GM21717 (cell line): Measurements from ENCODE around the gene TYMP.
A peak's percentile ranks its signal among the peaks of the same experiment; 100 is the strongest.
"Not testable (repeated sequence)": the region's sequence is repeated elsewhere in the genome, so short reads cannot be mapped to it uniquely, and the experiment has no call there.

Experiments used
- ATAC-seq: cut with Tn5 transposase; IDR thresholded peaks from one replicate; pipeline ENCODE4 v1.9.1; 2021; ENCODE audit warnings: mild to moderate bottlenecking, moderate library complexity; ENCODE audit not compliant: unreplicated experiment

The TYMP gene

DNA sequence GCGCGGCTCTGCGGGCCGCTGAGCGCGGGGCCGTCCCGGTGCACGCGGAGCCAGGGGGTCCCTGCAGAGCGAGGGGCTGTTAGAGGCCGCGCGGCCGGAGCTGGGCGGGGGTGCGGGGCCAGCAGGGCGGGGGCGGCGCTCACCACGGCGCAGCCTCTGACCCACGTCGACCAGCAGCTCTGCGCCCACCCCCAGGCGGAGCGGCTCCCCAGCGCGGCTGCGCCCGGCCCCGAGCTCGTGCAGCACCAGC is 4.0 kb downstream of the TYMP start:
- ATAC-seq: no peak

DNA sequence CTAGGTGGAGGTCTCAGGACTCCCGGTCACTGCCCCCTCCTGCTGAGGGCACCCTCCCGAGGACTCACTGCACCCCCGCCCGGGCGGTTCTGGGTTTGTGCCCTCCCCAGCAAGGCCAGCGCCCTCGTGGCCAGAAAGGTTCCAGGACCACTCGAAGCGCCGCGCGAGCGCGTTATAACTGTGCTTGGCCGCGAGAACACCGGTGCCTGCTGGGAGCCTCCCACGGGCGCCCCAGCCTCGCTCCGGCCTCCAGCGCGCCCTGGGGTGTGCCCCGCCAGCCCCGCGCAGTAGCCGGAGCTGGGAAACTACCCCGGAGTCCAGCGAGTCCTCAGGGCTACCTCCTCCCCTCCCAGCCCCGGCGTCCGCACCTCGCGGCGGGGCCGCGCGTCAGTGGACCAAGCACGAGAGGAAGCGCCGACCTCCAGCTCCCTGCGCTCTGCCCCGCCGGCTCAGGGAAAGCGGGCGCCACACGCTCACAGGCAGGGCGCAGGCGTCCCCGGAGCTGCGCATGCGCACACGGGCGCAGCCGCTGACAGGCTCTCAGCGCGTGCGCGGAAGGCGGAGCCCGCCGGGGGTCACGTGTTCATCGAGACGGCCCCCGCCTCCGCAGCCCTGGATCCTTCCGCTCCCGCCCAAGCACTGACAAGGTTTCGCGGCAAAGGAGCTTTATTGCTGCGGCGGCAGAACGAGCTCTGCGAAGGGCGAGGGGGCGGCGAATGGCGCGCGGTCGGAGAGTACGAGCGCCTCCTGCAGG is 4.5 kb downstream of the TYMP start, which contains the start of gene SCO2:
Gene SCO2 (minus strand): TSS at position 495 of the 754 bp plus-strand sequence. CDS start 1,187 bp downstream, outside the sequence.
- ATAC-seq: peak; percentile 34

DNA sequence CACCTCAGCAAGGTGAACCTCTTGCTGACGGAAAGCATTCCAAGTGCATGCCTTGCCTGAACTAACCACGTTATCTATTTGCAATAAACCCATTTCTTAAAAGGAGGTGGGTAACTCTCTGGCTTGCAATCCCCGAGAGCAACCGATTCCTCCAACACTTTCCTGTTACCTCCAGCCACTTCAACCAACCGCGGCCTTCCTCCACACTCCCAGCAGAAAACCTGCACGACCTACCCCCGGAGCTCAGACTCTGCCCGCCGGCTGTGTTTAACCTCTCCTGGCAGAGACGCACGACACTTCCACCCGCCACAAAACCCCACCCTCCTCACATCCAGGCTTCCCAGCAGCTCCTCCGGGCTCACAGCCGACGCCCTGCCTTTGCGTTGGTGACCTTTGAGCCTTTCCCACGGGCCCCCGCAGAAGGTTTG is 5.1 kb downstream of the TYMP start:
- ATAC-seq: no peak

DNA sequence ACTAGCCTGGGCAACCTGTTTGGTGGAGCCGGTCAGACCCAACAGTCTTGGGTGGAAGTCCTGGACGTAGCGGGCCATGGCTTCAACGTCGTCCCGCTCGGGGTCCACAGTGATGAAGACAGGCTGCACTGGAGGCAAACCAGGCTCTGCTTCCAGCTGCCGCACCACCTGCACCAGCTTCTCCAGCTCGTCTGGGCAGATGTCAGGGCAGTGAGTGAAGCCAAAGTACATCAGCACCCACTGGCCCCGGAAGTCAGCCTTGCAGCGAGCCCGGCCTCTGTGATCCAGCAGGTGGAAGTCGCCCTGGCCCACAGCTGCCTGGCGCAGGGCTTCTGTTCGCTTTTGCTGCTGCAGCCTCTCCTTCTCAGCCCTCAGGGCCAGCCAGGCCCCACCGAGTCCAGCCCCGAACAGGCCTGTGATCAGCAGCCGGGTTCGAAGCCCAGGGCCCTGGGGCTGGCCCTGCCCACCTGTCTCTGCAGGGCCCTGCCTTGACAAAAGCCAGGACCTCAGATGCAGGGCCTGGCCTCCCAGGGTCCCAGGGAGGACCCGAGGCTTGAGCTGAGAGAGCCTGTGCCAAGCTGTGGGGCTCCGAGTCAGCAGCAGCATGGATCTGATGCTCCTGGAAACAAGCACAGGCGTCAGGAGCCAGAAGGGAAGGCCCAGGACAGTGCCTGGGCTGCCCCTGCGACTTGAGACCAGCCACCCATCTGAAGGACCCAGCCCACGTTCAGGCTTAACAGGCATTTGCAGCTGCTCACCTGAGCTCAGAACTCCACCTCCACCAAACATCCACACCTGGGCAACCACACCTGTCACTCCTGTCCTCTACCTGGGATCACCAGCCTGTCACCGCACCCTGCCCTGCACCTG is 5.8 kb downstream of the TYMP start:
- ATAC-seq: no peak

DNA sequence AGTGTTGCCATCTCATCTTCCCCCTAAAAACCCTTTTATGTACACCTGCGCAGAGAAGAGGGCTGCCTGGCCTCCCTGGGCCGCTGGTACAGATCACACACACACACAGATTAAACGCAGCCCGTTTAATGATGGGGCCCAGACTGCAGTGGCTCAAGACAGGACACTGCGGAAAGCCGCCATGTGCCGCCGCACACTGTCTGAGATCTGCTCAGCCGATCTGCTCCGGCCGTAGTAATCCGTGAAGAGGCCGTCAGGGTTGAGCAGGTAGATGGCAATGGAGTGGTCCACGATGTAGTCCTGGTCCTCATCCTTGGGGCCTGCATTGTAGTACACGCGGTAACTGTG is 6.4 kb downstream of the TYMP start:
- no peak for ATAC-seq

DNA sequence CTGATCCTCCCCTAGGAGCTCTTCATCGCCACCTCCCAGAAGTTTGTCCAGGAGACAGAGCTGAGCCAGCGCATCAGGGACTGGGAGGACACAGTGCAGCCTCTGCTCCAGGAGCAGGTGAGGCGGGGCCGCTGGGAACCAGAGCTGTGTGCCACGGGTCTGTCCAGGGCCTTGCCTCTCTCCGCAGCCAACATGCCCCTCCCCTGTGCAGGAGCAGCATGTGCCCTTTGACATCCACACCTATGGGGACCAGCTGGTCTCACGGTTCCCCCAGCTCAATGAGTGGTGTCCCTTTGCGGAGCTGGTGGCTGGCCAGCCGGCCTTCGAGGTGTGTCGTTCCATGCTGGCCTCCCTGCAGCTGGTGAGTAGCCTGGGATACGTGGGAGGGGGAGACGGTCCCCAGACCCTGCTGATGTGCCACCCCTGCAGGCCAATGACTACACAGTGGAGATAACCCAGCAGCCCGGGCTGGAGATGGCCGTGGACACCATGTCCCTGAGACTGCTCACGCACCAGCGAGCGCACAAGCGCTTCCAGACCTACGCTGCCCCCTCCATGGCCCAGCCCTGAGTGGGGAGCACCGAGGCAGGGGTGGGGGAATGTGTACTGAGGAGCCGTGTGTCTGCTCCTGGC is 6.9 kb downstream of the TYMP start:
- no peak for ATAC-seq

DNA sequence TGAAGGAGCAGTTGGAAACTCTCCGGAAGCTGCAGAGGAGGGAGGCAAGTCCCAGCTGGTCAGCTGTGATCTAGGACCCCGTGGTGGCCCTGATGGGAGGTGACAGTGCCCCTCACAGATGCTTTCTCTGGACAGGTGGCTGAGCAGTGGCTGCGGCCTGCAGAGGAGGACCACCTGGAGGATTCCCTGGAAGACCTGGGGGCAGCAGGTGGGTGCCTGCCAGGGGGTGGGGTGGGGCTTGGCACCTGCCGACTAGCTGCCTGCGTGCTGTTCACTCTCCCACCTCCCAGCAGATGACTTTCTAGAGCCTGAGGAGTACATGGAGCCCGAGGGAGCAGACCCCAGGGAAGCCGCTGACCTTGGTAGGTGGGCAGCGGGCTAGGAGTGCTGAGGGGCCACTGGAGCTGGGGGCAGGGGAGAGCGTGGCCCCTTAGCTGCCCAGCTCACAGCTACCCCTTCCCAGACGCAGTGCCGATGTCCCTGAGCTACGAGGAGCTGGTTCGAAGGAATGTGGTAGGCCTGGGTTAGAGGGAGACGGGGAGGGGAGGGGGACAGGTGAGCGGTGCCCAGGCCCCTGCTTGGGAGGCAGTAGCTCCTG is 7.5 kb downstream of the TYMP start:
- ATAC-seq: no peak

DNA sequence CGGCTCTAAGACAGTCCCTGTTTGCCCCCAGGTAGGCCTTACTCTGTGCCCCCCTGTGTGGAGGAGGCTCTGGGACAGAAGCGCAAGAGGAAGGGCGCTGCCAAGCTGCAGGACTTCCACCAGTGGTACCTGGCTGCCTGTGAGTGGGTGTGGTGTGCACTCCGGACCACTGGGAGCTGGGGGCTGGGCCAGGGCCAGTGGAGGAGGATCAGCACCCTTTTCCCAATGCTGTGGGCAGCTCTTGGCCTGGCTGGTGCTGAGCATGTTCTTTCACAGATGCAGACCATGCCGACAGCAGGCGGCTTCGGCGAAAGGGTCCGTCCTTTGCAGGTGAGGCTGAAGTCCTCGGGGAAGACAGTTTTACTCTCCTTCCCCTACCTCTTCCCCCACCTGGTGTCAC is 8.1 kb downstream of the TYMP start:
- no peak for ATAC-seq

DNA sequence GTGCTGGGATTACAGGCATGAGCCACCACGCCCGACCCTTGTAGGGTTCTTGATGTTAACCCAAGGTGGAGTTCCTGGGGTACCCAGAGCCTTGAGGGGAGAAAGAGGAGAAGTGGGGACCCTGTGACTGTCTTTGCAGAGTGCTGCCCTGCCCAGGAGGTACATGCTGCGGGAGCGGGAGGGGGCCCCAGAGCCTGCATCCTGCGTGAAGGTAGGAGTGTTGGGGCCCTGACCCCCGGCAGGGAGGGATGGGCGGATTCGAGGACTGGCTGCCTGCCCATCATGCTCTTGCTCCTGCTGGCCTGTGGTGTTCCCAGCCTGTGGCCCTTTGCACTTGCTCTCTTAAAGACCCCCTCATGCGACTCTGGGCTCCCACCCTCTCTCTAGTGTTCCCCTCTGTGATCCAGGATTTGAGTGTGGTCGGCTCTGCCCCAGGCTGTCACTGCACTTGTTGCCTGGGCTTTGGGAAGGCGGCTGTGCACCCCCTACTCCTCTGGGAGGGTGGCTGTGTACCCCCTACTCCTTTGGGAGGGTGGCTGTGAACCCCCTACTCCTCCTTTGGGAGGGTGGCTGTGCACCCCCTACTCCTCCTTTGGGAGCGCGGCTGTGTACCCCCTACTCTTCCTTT is 8.9 kb downstream of the TYMP start:
- ATAC-seq: no peak

DNA sequence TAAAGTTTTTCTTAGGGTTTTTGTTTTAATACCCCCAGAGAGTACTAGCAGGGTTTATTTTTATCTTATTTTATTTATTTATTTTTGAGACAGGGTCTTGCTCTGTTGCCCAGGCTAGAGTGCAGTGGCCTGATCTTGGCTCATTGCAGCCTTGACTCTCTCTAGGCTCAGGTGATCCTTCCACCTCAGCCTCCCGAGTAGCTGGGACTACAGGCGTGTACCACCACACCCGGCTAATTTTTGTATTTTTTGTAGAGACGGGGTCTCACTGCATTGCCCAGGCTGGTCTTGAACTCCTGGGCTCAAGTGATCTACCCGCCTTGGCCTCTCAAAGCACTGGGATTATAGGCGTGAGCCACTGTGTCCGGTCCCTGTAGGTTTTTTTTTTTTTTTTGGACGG is 9.6 kb downstream of the TYMP start:
- not testable (repeated sequence) for ATAC-seq

DNA sequence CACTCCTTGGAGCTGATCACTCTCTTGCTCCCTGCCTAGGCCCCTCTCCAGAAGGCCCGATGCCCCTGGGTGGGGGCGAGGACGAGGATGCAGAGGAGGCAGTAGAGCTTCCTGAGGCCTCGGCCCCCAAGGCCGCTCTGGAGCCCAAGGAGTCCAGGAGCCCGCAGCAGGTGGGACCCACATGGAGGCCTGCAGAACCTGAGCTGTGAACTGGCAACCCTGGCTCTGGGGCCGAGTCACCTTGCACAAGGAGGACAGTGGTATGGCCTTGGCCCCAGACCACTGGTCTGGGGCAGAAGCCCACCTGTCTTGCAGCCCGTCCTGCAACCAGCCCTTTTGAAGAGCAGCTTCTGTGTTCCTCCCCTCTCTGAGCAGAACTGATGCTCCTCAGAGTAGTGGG is 10.7 kb downstream of the TYMP start:
- no peak for ATAC-seq

DNA sequence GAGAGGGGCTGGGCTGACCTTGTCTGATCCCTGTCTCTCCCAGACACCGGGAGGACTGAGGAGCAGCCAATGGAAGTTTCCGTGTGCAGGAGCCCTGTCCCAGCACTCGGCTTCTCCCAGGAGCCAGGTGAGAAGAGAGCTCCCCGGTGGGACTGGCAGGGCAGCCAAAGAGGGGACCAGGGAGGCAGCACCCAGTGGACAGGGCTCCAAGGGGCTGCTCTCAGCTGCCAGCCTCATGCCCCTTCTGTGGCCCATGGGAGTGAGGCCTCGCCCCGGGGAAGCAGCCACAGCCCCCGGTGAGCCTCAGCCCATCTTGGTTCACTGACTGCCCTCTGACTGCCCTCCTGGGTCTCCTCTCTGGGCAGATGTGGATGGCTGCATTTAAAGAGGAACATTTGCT is 11.2 kb downstream of the TYMP start:
- no peak for ATAC-seq

DNA sequence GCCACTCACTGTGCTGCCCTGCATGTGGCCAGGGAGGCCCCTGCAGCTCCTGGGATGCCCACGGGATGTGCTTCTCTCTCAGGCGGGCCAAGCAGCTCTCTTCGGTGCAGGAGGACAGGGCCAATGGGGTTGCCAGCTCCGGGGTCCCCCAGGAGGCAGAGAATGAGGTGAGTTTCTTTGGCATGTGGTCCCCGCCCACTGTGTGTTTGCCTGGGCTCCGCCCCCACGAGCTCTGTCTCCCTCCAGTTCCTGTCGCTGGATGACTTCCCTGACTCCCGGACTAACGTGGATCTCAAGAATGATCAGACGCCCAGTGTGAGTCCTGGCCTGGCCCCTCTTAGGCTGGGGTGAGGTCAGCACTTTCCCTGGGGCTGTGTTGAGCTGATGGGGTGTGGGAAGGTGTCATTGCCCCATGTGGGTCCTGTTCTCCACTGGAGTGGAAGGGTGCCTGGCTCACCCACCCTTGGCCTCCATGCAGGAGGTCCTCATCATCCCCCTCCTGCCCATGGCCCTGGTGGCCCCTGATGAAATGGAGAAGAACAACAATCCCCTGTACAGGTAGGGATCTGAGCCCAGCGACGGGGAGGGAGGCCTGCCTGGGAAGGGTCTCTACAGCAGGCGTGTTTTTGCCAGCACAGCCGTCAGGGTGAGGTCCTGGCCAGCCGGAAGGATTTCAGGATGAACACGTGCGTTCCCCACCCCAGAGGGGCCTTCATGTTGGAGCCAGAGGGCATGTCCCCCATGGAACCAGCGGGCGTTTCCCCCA is 12.1 kb downstream of the TYMP start:
- ATAC-seq: no peak

DNA sequence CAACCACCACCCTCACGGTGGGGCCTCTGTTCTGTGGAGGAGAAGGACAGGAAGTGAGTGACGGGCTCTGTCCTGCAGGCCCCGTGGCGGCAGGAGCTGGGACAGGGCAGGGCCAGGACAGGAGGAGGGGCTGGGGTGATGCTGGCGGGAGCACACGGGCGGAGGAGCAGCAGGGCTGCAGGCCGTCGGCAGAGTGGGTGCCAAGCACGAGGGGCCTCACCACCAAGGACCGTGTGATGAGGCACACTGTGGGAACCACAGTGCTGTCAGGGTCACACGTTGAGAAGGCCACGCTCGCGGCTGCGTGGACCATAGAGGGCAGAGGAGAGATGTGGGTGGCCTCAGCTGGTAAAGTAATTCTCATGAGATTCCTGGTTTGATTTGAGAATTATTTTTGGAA is 12.9 kb downstream of the TYMP start:
- ATAC-seq: no peak

DNA sequence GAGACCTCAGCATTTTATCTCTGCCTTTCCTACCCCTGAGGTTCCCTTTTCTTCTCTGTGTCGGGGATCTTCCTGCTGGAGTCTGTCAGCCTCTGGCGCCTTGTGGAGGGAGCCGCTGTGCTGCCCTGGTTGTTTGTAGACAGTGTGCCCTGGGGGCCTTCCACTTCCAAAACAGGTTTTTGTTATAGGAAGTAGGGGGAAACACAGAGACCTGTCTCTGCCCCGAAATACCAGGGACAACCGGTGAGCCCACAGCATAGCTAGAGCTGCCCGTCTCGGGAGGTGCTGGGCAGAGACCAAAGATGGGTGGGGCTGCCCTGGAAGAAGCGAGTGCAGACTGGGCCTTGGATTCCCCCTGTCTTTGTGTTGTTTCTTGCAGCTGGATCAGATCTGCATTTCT is 13.7 kb downstream of the TYMP start:
- ATAC-seq: no peak

DNA sequence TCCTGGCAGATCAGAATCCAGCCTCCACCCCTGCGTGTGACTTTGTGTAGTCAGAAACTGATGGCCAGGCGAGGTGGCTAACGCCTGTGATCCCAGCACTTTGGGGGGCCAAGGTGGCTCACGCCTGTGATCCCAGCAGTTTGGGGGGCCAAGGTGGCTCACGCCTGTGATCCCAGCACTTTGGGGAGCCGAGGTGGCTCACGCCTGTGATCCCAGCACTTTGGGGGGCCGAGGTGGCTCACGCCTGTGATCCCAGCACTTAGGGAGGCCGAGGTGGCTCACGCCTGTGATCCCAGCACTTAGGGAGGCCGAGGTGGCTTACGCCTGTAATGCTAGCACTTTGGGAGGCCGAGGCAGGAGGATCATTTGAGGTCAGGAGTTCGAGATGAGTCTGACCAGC is 16.6 kb downstream of the TYMP start:
- ATAC-seq: no peak

DNA sequence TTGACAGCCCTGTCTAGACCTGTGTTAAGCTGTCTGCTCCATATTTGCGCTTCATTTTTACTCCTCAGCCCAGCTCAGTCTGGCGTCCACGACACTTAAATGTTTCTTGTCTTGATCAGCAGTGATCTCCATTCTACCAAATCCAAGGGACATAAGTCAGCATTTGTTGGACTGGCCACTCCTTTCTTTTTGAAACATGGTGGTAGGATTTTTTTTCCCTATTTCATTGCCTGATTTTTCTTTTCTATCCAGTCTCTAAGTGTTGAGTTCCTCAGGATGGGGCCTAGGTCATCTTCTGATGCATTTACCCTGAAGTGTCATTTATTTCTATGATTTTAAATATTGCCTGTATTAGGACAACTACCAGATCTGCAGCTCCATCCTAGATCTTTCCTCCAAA is 20.9 kb downstream of the TYMP start:
- no peak for ATAC-seq

DNA sequence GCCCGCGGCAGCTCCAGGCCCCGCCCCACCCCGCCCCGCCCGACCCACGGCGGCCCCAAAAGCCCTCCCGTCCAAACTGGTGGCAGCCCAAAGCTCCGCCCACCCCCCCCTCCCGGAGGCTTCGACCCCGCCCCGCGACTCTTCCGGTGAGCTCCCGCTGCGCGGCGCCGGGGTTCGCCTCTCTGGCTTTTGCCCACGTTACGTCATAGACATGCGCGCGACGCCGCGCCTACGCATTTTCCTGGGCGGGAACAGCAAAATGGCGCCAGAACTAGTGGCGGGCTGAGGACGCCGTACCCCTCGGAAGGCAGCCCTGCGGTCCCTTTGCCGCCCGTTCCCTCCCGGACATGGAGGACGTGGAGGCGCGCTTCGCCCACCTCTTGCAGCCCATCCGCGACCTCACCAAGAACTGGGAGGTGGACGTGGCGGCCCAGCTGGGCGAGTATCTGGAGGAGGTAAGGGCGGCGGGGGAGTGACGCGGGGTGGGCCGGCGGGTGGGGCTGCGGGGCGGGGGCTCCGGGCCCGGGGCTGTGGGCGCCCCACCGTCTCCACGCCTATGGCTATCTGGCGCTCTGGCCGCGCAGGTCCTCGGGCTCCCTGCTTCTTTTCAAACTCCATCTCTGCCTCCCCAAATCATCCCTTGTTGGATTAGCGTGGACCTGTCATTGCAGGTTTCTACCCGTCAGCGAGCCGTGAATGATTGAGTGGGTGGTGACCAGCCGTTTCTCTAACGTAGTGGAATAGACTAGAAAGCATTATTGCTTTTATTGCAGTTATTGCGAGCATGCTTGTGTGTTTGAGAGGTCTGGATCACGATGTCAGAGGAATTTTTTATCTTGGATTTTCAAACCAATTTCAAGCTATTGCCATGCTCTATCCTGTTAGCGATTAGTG is 21.6 kb downstream of the TYMP start, which contains the start of gene NCAPH2:
Gene NCAPH2 (plus strand): TSS at position 234 of the 894 bp plus-strand sequence. CDS start 114 bp downstream, at position 348.
- ATAC-seq: peak; percentile 52

DNA sequence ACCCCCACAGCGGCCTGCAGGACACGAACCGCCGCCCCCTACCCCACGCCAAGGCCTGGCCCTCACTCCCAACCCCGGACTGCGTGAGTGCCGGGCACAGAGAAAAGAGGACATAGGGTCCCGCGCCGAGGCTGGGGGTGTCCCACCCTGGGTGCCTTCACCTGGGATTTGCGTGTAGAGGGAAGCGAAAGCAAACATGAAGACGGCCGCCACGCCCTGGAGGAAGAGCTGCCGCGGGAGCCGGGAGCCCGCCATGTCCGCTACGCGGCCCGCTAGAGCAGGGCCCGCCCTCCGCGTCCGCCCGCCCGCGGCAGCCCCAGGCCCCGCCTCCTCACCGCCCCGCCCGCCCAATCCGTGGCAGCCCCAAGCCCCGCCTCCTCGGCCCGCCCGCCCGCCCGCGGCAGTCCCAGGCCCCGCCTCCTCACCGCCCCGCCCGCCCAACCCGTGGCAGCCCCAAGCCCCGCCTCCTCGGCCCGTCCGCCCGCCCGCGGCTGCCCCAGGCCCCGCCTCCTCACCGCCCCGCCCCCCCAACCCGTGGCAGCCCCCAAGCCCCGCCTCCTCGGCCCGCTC is 22.3 kb downstream of the TYMP start, which contains the start of gene LMF2:
Gene LMF2 (minus strand): TSS at position 282 of the 570 bp plus-strand sequence. CDS start 27 bp downstream, at position 255.
- ATAC-seq: peak; percentile 35
